HuH-7 (cell line): ENCODE data around the gene CEP97.

Source experiments
- DNase-seq: peaks from one replicate; pipeline ENCODE4 v3.0.0; 2011; ENCODE audit warnings: low spot score

Gene CEP97

GRCh38 chr3:101778385-101779046 is 54.1 kb downstream of the CEP97 start:
- DNase-seq, result no peak

- peak; percentile 96 for DNase-seq
Measured at GRCh38 chr3:101779047-101779821, 54.8 kb downstream of the CEP97 start, which contains the start of gene NXPE3. Gene NXPE3, plus strand, starts transcription at chr3:101779211. Its CDS starts 6,386 bp downstream, at chr3:101785597.

DNA sequence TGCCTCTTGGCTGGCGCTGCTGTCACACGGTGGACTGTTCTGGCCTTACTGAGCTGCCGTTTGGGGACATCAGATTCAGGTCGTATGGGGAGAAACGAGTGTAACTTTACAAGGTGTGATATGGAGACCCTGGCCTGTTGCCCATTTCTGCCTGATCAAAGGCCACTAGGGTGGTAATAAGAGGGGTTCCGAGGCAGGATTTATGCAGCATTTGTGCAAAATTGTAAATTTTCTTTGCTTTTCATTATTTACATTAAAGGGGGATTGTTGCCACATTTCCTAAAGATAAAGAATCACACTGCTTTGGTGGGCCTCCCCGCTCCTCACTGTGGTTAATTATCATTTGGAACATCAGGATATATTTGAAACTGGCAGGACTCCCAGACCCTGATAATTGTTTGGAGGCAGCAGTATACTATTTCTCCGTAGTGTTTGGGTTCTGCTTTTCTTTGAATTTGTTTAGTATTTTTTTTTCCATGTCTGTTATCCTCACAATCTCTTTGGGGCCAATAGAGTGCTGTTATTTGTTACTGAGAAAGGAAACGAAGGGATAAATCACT is 55.5 kb downstream of the CEP97 start:
- DNase-seq, result no peak

- no peak for DNase-seq
Measured at GRCh38 chr3:101780661-101781060, 56.2 kb downstream of the CEP97 start.

GRCh38 chr3:101781166-101781565 is 56.8 kb downstream of the CEP97 start:
- no peak for DNase-seq

DNA sequence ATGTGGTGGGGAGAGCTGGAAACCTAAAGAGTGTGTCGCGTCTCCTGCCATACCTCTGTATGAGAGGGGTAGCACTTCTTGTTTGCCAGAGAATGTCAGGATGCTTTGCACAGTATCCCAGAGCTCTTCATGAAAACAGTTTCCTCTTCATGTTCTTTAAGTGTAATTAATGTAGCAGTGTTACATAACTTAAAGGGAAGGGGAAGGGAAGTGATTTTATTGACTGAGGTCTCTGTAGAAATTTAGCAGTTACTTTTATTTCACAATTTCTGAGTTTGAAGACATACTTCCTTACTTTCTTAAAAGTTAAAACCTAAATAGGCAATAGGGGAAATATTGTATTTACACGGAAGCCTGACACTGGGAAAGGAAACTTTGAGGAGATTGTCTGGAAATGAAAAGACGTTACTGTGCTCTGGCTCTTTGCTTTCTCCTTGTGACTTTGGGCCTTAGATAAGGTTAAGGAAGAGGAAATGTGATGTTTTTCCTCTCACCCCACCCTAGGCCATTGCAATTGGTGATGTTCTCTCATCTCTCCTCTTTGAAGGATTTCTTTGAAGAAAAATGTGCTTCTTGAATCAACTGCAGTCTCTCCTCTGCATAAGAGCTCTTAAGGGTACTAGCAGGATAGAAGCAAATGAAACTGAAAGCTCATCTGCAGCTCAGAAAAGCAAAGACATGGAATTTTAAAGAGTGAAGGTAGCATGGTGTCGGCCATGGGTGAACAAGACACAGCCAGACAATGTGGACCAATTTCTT is 60.6 kb downstream of the CEP97 start:
- no peak for DNase-seq

DNA sequence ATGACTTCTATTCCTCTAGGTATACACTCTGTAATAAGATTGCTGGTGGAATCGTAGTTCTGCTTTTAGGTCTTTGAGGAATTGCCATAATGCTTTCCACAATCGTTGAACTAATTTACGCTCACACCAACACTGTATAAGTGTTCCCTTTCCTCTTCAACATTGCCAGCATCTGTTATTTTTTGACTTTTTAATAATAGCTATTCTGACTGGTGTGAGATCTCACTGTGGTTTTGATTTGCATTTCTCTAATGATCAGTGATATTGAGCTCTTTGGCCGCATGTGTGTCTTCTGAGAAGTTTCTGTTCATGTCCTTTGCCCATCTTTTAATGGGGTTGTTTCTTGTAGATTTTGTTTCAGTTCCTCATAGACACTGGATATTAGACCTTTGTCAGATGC is 67.4 kb downstream of the CEP97 start:
- no peak for DNase-seq

- no peak for DNase-seq
Measured at GRCh38 chr3:101796077-101796680, 71.8 kb downstream of the CEP97 start.

DNA sequence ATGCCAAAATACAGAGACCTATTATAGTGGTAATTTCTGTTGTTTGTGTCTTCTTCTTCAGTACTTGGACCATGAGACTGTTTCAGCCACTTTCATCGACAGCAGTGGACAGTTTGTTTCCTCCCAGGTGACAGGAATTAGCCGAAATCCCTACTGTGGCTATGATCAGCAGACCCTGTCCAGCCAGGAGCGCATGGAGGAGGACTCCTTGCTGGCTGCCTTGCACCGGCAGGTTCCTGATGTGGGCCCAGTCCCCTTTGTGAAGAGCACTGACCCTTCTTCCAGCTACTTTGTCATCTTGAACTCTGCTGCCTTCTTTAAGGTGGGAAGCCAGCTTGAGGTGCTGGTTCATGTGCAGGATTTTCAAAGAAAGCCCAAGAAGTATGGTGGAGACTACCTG is 76.8 kb downstream of the CEP97 start:
- DNase-seq, result no peak

DNA sequence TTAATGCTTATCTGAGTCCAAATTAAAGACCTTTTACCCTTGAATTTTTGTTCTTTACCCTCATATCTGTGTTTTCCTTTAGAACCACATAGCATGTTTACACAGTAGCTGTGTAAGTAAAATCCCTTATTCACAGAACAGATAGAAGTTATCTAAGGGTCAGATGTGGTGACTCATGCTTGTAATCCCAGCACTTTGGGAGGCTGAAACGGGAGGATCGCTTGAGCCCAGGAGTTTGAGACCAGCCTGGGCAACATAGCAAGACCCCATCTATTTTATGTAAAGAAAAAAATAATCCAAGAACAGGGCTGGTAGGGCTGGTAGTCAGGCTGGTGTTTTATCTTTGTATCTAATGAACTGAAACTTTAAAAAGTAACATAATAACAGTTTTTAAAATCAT is 77.8 kb downstream of the CEP97 start:
- DNase-seq, result no peak

DNA sequence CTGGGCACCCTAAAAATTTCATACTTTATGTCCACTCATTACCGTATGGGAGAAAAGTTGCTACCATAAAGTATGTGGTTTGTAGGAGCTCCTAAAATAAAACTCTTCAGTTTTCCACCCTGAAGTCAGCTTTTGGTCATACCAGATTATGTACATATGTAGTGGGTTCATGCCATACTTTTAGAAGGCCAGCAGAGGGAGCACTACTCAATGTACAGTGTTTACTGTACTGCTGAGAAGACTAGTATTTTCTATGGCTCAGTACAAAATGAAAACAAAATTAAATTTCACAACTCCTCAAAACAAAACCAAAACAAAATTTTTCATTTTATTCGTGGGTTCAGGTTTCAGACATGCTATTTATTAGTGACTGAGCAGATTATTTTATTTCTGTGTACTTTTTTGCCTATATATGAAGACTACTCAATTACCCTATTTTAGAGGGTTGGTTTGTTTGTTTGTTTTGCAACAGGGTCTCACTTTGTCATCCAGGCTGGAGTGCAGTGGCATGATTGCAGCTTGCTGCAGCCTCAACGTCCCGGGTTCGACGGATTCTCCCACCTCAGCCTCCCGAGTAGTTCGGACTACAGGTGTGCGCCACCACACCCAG is 78.9 kb downstream of the CEP97 start:
- DNase-seq, result peak; percentile 51

GRCh38 chr3:101803939-101804338 is 79.5 kb downstream of the CEP97 start:
- DNase-seq, result no peak

DNA sequence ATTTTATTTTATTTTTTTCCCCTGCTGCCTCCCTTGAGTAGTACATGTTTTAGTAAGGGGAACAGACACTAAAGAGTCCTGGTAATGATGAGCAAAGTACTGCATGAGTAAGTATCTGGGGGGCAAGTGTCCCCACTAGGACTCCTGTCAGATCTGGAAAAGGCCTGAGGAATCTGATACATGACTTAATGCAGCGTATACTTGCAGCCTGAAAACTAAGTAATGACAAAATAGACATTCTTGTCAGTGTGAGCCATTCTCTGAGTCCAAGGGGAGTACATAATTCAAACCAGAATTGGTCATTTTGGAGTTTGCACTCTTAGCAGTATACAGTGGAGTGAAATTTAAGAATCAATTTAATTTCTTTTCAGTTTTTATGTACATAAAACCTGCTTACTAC is 82.1 kb downstream of the CEP97 start:
- DNase-seq, result no peak

DNA sequence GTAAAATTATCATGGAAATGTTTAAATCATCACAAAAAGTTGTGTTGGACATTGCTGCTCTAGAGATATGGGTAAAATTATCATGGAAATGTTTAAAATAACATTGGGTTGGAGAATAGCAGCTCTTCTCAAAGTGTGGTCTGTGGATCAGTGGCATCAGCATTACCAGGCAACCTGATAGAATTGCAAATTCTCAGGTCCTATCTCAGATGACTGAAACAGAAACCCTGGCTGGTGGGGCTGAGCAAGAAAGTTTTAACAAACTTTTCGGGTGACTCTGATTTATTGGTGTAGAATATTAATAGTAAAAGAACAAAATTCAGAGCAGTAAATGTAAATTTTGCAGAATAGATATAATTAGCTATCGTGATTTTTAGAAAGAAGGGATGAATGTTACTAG is 83.5 kb downstream of the CEP97 start:
- no peak for DNase-seq

DNA sequence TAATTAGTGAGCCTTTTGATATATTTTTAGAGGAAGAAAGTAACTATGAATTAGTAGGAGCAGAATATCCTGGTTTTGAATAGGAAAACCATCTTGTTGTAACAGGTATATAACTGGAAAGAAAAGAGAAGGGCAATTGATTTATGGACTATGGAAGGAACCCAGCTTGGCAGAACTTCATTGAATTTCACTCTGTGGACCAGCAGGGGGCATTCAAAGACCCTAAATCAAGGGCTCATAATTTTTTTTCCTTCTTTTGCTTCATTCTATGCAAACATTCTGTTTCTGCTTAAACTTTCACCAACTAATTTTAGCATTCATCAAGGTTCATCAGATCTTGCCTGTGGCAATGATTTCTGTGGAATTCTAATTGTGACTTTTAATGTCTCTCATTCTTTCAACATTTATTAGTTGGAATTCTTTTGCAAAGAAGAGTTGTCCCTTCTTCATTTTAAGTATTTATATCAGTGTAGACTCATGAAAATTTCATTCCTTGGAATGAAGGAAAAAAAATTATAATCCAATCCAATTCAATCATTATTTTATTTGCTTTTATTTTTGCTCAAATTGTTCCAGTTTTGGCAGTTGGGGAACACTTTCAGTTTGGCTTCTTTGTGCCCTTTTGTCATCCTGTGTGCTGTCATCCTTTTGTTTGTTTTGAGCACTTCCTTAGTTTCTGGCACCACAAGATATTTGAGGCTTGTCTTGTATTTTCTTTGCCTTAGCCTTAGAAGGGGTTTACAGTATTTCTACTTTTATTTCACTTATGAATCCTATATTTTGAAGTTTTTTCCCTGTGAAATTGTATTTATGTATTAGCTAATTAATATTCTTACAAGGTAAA is 85.0 kb downstream of the CEP97 start:
- peak; percentile 41 for DNase-seq

- no peak for DNase-seq
Measured at GRCh38 chr3:101810022-101810418, 85.6 kb downstream of the CEP97 start.

- DNase-seq, result no peak
Measured at GRCh38 chr3:101811875-101812274, 87.5 kb downstream of the CEP97 start.

- no peak for DNase-seq
Measured at GRCh38 chr3:101812895-101813294, 88.5 kb downstream of the CEP97 start.

GRCh38 chr3:101813817-101814440 is 89.5 kb downstream of the CEP97 start:
- DNase-seq, result no peak

GRCh38 chr3:101814835-101815234 is 90.4 kb downstream of the CEP97 start:
- DNase-seq, result peak; percentile 32
